Pancreas (tissue), 10 donors: ENCODE data around the gene CISD2. TPM values are rescaled to one million over a fixed set of nuclear protein-coding genes. Genes with fewer than 3 reads are reported as not detected.
A peak's percentile ranks its signal among the peaks of the same experiment; 100 is the strongest.
"Not testable (repeated sequence)": the region's sequence is repeated elsewhere in the genome, so short reads cannot be mapped to it uniquely, and the experiment has no call there.

ENCODE experiments used
- ATAC-seq, 4 donors: fragments of 200-7000 bp; cut with Tn5 transposase; one replicate each; pipeline versions ENCODE4 v1.8.0 to v1.9.1; 2020; ENCODE audit warnings: mild to moderate bottlenecking in 4 of 4, moderate library complexity in 4 of 4
- DNase-seq, 6 donors: peaks; one replicate each; pipeline ENCODE4 v3.0.0-alpha.2; 2020
- FAIRE-seq: peaks from 2 replicates; lab custom pipeline; 2012; peaks lifted over from hg19 to GRCh38; lab: Jason Lieb, UNC
- H3K27ac ChIP-seq, 4 donors: fragments of 200-600 bp; sonication (generic); 1 replicate in 3 of 4; 2 replicates in 1 of 4; pipeline versions ENCODE4 v1.5.0 to v1.8.0; 2020
- H3K27me3 ChIP-seq, 4 donors: fragments of 200-600 bp; one replicate each; pipeline ENCODE4 v1.8.0; 2021
- H3K36me3 ChIP-seq, 3 donors: fragments of 200-600 bp; sonication (generic) in 1 of 3; one replicate each; pipeline versions ENCODE4 v1.5.0 to v1.8.0; 2020 to 2021
- H3K4me1 ChIP-seq, 3 donors: fragments of 200-600 bp; one replicate each; pipeline ENCODE4 v1.8.0; 2021
- H3K4me3 ChIP-seq, 4 donors: fragments of 200-600 bp; sonication (generic) in 2 of 4; one replicate each; pipeline versions ENCODE4 v1.5.0 to v1.8.0; 2020 to 2021
- H3K9me3 ChIP-seq, 4 donors: fragments of 200-600 bp; one replicate each; pipeline ENCODE4 v1.8.0; 2021
- WGBS, 2 donors: extraction: QIAGEN DNeasy Blood & Tissue Kit; methylation state at CpG; one replicate each; pipeline ENCODE4 v1.1.7; 2013; 5-methylcytosine and 5-hydroxymethylcytosine counted together
- intact Hi-C, 3 donors: fragments of 100-400 bp; cut with DNase I; formaldehyde crosslinking; loops; one replicate each; pipeline versions ENCODE4 v1.11.1 to v1.14.2; 2022
- polyA plus RNA-seq, 2 donors: library from polyadenylated mRNA; stranded (reverse); fragments of 200-250 nt; gene quantifications; one replicate each; pipeline ENCODE4 v1.2.3, GENCODE V29; 2013
- total RNA-seq, 6 donors: library from RNA; stranded (reverse); fragmentation: NEBNext Ultra II Directional in 4 of 6; extraction: Animal tissue kit (Norgen Biotek cat#: 25700) in 4 of 6; gene quantifications; one replicate each; pipeline versions ENCODE4 v1.2.1 to v1.2.4, GENCODE V29; 2021 to 2023
- TF ChIP-seq, protein P1 (sequence below), 4 donors: fragments of 200-600 bp; sonication (generic) in 3 of 4; IDR thresholded peaks; one replicate each; pipeline versions ENCODE4 v1.5.0 to v1.8.0; 2021; ENCODE audit warnings: antibody characterized with exemption in 4 of 4
- donor health status: healthy with polysubstance abuse.
- donor health status: DM: no; HTN: no; CAD: no; lungs with moderate emphysema.
- donor health status: DM: no; HTN: no; CAD: no.
- donor health status: control.
- donor health status: control.
- donor health status: Bipolar disorder and iron deficiency.
- donor health status: DM: yes; HTN: yes; CAD: no.
- donor health status: DM: no; HTN: no; CAD: no.
- donor health status: DM: no; HTN: no; CAD: no.
- donor health status: DM: yes; HTN: yes; CAD: no.

CISD2 gene
- total and polyA plus RNA-seq, 8 donors = 10.2 to 23.1 (median 14.4) TPM

- DNase-seq (no peak), ATAC-seq (no peak), FAIRE-seq (no peak)
- intact Hi-C loops = no loop called here
- WGBS, 2 donors = 57 to 59% methylated on average over 2 of the region's 2 CpGs
- Histone ChIP-seq H3K9me3 (no peaks in the 10 kb centered on the region), H3K27me3 (no peaks in the 10 kb centered on the region), H3K27ac (no peak overlapping the region), H3K4me1 (peaks cover 0 to 16% (median 14%) of the 10 kb centered on the region in 3 donors), H3K36me3 (no peaks in the 10 kb centered on the region), H3K4me3 (no peak overlapping the region)
- TF ChIP-seq, protein P1, sequence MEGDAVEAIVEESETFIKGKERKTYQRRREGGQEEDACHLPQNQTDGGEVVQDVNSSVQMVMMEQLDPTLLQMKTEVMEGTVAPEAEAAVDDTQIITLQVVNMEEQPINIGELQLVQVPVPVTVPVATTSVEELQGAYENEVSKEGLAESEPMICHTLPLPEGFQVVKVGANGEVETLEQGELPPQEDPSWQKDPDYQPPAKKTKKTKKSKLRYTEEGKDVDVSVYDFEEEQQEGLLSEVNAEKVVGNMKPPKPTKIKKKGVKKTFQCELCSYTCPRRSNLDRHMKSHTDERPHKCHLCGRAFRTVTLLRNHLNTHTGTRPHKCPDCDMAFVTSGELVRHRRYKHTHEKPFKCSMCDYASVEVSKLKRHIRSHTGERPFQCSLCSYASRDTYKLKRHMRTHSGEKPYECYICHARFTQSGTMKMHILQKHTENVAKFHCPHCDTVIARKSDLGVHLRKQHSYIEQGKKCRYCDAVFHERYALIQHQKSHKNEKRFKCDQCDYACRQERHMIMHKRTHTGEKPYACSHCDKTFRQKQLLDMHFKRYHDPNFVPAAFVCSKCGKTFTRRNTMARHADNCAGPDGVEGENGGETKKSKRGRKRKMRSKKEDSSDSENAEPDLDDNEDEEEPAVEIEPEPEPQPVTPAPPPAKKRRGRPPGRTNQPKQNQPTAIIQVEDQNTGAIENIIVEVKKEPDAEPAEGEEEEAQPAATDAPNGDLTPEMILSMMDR (IDR thresholded peaks at IDR 0.05) = no peak
Observed at GRCh38 chr4:102871772-102872171, 3.0 kb downstream of the CISD2 start.

DNA sequence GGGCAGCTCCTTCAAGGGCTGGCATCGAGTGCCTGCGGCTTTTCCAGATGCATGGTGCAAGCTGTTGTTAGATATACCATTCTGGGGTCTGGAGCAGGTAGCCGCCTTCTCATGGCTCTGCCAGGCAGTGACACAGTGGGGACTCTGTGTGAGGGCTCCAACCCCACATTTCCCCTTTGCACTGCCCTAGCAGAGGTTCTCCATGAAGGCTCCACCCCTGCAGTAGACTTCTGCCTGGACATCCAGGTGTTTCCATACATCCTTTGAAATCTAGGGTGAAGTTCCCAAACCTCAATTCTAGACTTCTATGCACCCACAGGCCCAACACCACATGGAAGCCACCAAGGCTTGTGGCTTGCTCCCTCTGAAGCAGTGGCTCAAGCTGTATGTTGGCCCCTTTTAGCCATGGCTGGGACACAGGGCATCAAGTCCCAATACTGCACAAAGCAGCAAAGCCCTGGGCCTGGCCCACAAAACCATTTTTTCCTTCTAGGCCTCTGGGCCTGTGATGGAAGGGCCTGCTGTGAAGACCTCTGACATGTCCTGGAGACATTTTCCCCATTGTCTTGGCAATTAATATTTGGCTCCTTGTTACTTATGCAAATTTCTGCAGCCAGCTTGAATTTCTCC is 8.8 kb downstream of the CISD2 start:
- ATAC-seq, H3K9me3 ChIP-seq, intact Hi-C loops, FAIRE-seq, H3K4me3 ChIP-seq, H3K36me3 ChIP-seq, H3K27me3 ChIP-seq: not testable (repeated sequence)
- 95 to 98% methylated on average over 3 of the region's 3 CpGs for WGBS, 2 donors
- DNase-seq = peak in 1 of 6 donors; percentile 34
- H3K4me1 ChIP-seq = peaks cover 0 to 10% (median 8%) of the 10 kb centered on the region in 3 donors
- H3K27ac ChIP-seq = peak overlapping the region in 2 of 4 donors; percentile 13 to 15

DNA sequence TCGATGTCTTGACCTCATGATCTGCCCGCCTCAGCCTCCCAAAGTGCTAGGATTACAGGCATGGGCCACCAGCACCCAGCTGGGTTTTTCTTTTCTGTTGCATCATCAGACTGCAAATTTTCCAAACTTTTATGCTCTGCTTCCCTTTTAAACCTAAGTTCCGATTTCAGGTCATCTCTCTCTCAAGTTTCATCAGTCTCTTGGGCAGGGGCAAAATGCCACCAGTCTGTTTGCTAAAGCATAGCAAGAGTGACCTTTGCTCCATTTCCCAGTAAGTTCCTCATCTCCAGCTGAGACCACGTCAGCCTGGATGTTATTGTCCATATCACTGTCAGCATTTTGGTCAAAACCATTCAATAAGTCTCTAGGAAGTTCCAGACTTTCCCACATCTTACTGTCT is 9.6 kb downstream of the CISD2 start:
- peak in 4 of 6 donors; percentile 26 to 56 (median 40) for DNase-seq
- 28 to 44% methylated on average over 4 of the region's 4 CpGs for WGBS, 2 donors
- peaks cover 0 to 10% (median 8%) of the 10 kb centered on the region in 3 donors for H3K4me1 ChIP-seq
- FAIRE-seq, H3K9me3 ChIP-seq, H3K27me3 ChIP-seq, H3K36me3 ChIP-seq, intact Hi-C loops, H3K4me3 ChIP-seq: not testable (repeated sequence)
- ATAC-seq = peak; percentile 48 to 78 (median 68)
- peak overlapping the region in 2 of 4 donors; percentile 13 to 16 for H3K27ac ChIP-seq

GRCh38 chr4:102878901-102879300 is 10.1 kb downstream of the CISD2 start:
- H3K4me3 ChIP-seq = no peak overlapping the region
- H3K4me1 ChIP-seq = peaks cover 0 to 10% (median 8%) of the 10 kb centered on the region in 3 donors
- no peaks in the 10 kb centered on the region for H3K36me3 ChIP-seq
- WGBS, 2 donors = 90 to 94% methylated on average over 3 of the region's 3 CpGs
- TF ChIP-seq, protein P1 (IDR thresholded peaks at IDR 0.05) = no peak
- intact Hi-C loops = no loop called here
- no peak for ATAC-seq
- FAIRE-seq = no peak
- no peaks in the 10 kb centered on the region for H3K9me3 ChIP-seq
- H3K27me3 ChIP-seq = no peaks in the 10 kb centered on the region
- H3K27ac ChIP-seq = peak overlapping the region in 1 of 4 donors; percentile 16
- DNase-seq = no peak

- intact Hi-C loops = no loop called here
- ATAC-seq (no peak), DNase-seq (no peak), FAIRE-seq (no peak)
- no peak overlapping the region for H3K4me3 ChIP-seq
- H3K36me3 ChIP-seq = no peaks in the 10 kb centered on the region
- peaks cover 0 to 10% (median 8%) of the 10 kb centered on the region in 3 donors for H3K4me1 ChIP-seq
- WGBS, 2 donors = 55 to 64% methylated on average over 1 of the region's 1 CpG
- H3K27ac ChIP-seq = no peak overlapping the region
- no peaks in the 10 kb centered on the region for H3K9me3 ChIP-seq
- no peaks in the 10 kb centered on the region for H3K27me3 ChIP-seq
- TF ChIP-seq, protein P1 (IDR thresholded peaks at IDR 0.05) = no peak
Observed at GRCh38 chr4:102881343-102881742, 12.6 kb downstream of the CISD2 start.

GRCh38 chr4:102883278-102883677 is 14.5 kb downstream of the CISD2 start:
- Histone ChIP-seq H3K9me3 (no peaks in the 10 kb centered on the region), H3K4me3 (no peak overlapping the region), H3K4me1 (peaks cover 0 to 5% (median 5%) of the 10 kb centered on the region in 3 donors), H3K36me3 (no peaks in the 10 kb centered on the region), H3K27me3 (no peaks in the 10 kb centered on the region), H3K27ac (no peak overlapping the region)
- FAIRE-seq = no peak
- no peak for DNase-seq
- 96 to 98% methylated on average over 2 of the region's 2 CpGs for WGBS, 2 donors
- TF ChIP-seq, protein P1 (IDR thresholded peaks at IDR 0.05) = no peak
- ATAC-seq = no peak
- intact Hi-C loops = no loop called here

DNA sequence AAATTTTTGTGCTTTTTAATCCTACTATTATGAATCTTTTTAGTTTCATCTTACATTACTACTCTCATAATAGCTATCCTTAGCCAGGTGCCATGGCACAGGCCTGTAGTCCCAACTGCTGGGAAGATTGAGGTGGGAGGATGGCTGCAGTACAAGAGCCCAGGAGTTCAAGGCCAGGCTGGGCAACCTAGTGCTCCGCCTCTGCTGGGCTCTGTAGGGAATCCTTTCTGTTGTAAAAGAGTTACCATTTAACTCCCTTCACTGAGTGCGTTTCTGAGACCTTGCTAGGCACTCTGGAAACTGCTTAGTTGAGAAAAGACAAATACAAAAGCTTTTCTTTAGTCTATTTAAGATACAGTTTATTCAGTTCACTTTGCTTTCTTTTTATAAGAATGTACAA is 19.8 kb downstream of the CISD2 start:
- H3K4me3 ChIP-seq, H3K27ac ChIP-seq, H3K27me3 ChIP-seq, DNase-seq, H3K4me1 ChIP-seq, H3K36me3 ChIP-seq, ATAC-seq, intact Hi-C loops, FAIRE-seq, H3K9me3 ChIP-seq: not testable (repeated sequence)
- WGBS, 2 donors = 94 to 97% methylated on average over 2 of the region's 2 CpGs

GRCh38 chr4:102889866-102890265 is 21.1 kb downstream of the CISD2 start:
- H3K36me3 ChIP-seq, H3K4me1 ChIP-seq, DNase-seq, ATAC-seq, H3K27me3 ChIP-seq, intact Hi-C loops, H3K4me3 ChIP-seq, FAIRE-seq, H3K9me3 ChIP-seq, H3K27ac ChIP-seq: not testable (repeated sequence)
- 76 to 85% methylated on average over 3 of the region's 3 CpGs for WGBS, 2 donors
